ENCODE data around the gene SOX10.

Gene SOX10

GRCh38 chr22:38030311-38031133 is 46.2 kb upstream of the SOX10 start:
- H3K4me3 ChIP-seq (ENCODE audit: low read depth, low read length), result no peak overlapping the region
- TF ChIP-seq MYC (IDR thresholded peaks at IDR 0.05; ENCODE audit: low read depth, low read length), result no peak
- no peak for TF ChIP-seq POLR2A (IDR thresholded peaks at IDR 0.05; ENCODE audit: extremely low read depth, insufficient read length)
- TF ChIP-seq MAX (IDR thresholded peaks at IDR 0.05; ENCODE audit: low read depth, low read length), result no peak
- TF ChIP-seq CTCF (IDR thresholded peaks at IDR 0.05; ENCODE audit: low read depth, low read length), result no peak
- no peak for DNase-seq (ENCODE audit: low read depth)

GRCh38 chr22:38029901-38030300 is 45.5 kb upstream of the SOX10 start:
- TF ChIP-seq POLR2A (IDR thresholded peaks at IDR 0.05; ENCODE audit: extremely low read depth, insufficient read length) (no peak), MAX (IDR thresholded peaks at IDR 0.05; ENCODE audit: low read depth, low read length) (no peak), MYC (IDR thresholded peaks at IDR 0.05; ENCODE audit: low read depth, low read length) (no peak), CTCF (IDR thresholded peaks at IDR 0.05; ENCODE audit: low read depth, low read length) (no peak)
- no peak overlapping the region for H3K4me3 ChIP-seq (ENCODE audit: low read depth, low read length)
- DNase-seq (ENCODE audit: low read depth), result no peak

GRCh38 chr22:38029370-38029769 is 45.0 kb upstream of the SOX10 start:
- H3K4me3 ChIP-seq (ENCODE audit: low read depth, low read length), result no peak overlapping the region
- no peak for TF ChIP-seq CTCF (IDR thresholded peaks at IDR 0.05; ENCODE audit: low read depth, low read length)
- TF ChIP-seq POLR2A (IDR thresholded peaks at IDR 0.05; ENCODE audit: extremely low read depth, insufficient read length), result no peak
- TF ChIP-seq MAX (IDR thresholded peaks at IDR 0.05; ENCODE audit: low read depth, low read length), result no peak
- TF ChIP-seq MYC (IDR thresholded peaks at IDR 0.05; ENCODE audit: low read depth, low read length), result no peak
- DNase-seq (ENCODE audit: low read depth), result no peak

GRCh38 chr22:38028344-38029130 is 44.2 kb upstream of the SOX10 start:
- no peak for DNase-seq (ENCODE audit: low read depth)
- H3K4me3 ChIP-seq (ENCODE audit: low read depth, low read length), result no peak overlapping the region
- TF ChIP-seq CTCF (IDR thresholded peaks at IDR 0.05; ENCODE audit: low read depth, low read length) (no peak), POLR2A (IDR thresholded peaks at IDR 0.05; ENCODE audit: extremely low read depth, insufficient read length) (no peak), MAX (IDR thresholded peaks at IDR 0.05; ENCODE audit: low read depth, low read length) (no peak), MYC (IDR thresholded peaks at IDR 0.05; ENCODE audit: low read depth, low read length) (no peak)

- no peak overlapping the region for H3K4me3 ChIP-seq (ENCODE audit: low read depth, low read length)
- no peak for DNase-seq (ENCODE audit: low read depth)
- TF ChIP-seq MYC (IDR thresholded peaks at IDR 0.05; ENCODE audit: low read depth, low read length), result no peak
Measured at GRCh38 chr22:38027487-38027886, 43.1 kb upstream of the SOX10 start.
